Esophagus muscularis mucosa (tissue), 4 donors: ENCODE data around the gene FAM120B. TPM values are rescaled to one million over a fixed set of nuclear protein-coding genes. Genes with fewer than 3 reads are reported as not detected.
A peak's percentile ranks its signal among the peaks of the same experiment; 100 is the strongest.

Source experiments
- DNase-seq: peaks from one replicate; pipeline ENCODE4 v3.0.0-alpha.2; 2017; ENCODE audit errors: extremely low spot score
- H3K27ac ChIP-seq, 4 donors: fragments of 200-600 bp; sonication (generic); replicated peaks in 1 of 4; 1 replicate in 3 of 4; 2 replicates in 1 of 4; pipeline ENCODE4 v1.5.1; 2016 to 2019; ENCODE audit warnings: mild to moderate bottlenecking in 1 of 4
- H3K27me3 ChIP-seq, 4 donors: fragments of 200-600 bp; sonication (generic); one replicate each; pipeline versions ENCODE4 v1.5.1 to v1.6.0; 2016 to 2019
- H3K36me3 ChIP-seq, 4 donors: fragments of 200-600 bp; sonication (generic); one replicate each; pipeline ENCODE4 v1.5.1; 2016 to 2019
- H3K4me1 ChIP-seq, 4 donors: fragments of 200-600 bp; sonication (generic); one replicate each; pipeline ENCODE4 v1.5.1; 2016 to 2019
- H3K4me3 ChIP-seq, 4 donors: fragments of 200-600 bp; sonication (generic); 1 replicate in 2 of 4; 2 replicates in 2 of 4; pipeline ENCODE4 v1.5.1; 2016 to 2019; ENCODE audit warnings: mild to moderate bottlenecking in 4 of 4, moderate library complexity in 1 of 4
- H3K9me3 ChIP-seq, 4 donors: fragments of 200-600 bp; sonication (generic); 1 replicate in 3 of 4; 2 replicates in 1 of 4; pipeline ENCODE4 v1.5.1; 2016 to 2019
- EP300 ChIP-seq: sonication (generic); formaldehyde crosslinking; IDR thresholded peaks from one replicate; pipeline ENCODE4 v1.6.1; 2017; ENCODE audit warnings: antibody characterized with exemption
- POLR2A ChIP-seq: fragments of 450-650 bp; IDR thresholded peaks from one replicate; pipeline ENCODE4 v1.6.1; 2017; ENCODE audit warnings: antibody characterized with exemption, moderate library complexity, mild to moderate bottlenecking, low read depth
- POLR2AphosphoS5 ChIP-seq, 2 donors: sonication (generic); formaldehyde crosslinking; IDR thresholded peaks; one replicate each; pipeline ENCODE4 v1.6.1; 2017; ENCODE audit warnings: antibody characterized with exemption in 2 of 2
- WGBS: methylation state at CpG from one replicate; pipeline ENCODE4 v1.1.5; 2018; 5-methylcytosine and 5-hydroxymethylcytosine counted together
- intact Hi-C: fragments of 100-400 bp; cut with DNase I; formaldehyde crosslinking; loops from one replicate; pipeline ENCODE4 v1.15.1; 2023
- total RNA-seq, 4 donors: library from RNA; depleted of rRNA; stranded (reverse); fragments of >200 nt; gene quantifications; one replicate each; pipeline versions ENCODE4 v1.1.0 to v1.2.1, GENCODE V29; 2016
- TF ChIP-seq, protein P1 (sequence below), 3 experiments: fragments of 200-600 bp in 2 of 3; fragments of 450-650 bp in 1 of 3; sonication (generic) in 2 of 3; IDR thresholded peaks; one replicate each; pipeline ENCODE4 v1.5.1; 2017 to 2019; ENCODE audit warnings: antibody characterized with exemption in 3 of 3, mild to moderate bottlenecking in 2 of 3, moderate library complexity in 1 of 3

FAM120B gene
- total RNA-seq, 4 donors from 2014 or later = 28.1 to 49.0 (median 33.7) TPM

DNA sequence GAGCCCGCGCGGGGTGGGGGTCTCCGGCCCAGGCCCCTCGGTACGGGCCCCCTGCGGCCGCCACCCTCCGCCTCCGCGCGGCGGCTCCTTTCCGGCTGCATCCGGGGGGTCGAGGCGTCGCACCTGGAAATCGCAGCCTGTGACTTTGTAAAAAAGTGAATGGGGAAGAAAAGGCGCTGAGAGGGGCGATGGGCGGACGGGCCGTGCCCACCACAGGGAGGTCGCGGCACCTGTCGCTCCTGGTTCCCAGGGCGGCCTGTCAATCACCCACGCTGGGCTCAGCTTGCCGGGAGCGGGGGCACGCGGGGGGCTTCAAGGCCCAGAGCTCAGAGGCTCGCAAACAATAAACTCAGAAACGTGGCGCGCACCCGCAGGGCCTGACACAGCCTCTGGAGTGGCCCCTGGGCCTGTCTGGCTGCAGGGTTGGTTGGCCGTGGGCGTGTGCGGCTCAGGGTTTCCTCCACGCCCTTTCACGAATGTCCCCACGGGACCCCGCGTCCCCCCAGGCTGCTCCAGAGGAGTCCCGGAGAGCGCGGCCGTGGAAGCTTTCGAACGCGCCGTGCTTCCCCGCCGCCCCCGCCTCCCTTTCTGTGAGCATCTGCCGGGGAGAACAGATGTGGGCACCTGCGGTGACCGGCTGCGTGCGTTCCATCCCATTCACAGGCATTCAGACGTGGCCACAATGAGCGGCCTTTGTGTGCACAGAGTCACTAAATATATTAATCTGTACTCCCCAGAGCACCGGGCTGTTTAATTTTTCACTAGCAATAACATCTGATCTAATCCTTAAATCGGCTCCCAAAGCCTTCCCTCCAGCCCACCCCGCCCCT is 9.6 kb upstream of the FAM120B start:
- Histone ChIP-seq H3K27me3 (peaks cover 13 to 67% (median 44%) of the 10 kb centered on the region in 4 donors), H3K4me1 (peaks cover 36 to 55% (median 46%) of the 10 kb centered on the region in 4 donors), H3K9me3 (no peaks in the 10 kb centered on the region), H3K27ac (no peak overlapping the region), H3K4me3 (peak overlapping the region; percentile 53 to 68 (median 54)), H3K36me3 (no peaks in the 10 kb centered on the region)
- 10% methylated on average over 49 of the region's 67 CpGs for WGBS
- DNase-seq = no peak
- intact Hi-C loops = loop anchor here (10.0 kb wide), 2 partner anchors 332 to 462 kb away; no protein-coding TSS in a partner anchor
- TF ChIP-seq, protein P1, sequence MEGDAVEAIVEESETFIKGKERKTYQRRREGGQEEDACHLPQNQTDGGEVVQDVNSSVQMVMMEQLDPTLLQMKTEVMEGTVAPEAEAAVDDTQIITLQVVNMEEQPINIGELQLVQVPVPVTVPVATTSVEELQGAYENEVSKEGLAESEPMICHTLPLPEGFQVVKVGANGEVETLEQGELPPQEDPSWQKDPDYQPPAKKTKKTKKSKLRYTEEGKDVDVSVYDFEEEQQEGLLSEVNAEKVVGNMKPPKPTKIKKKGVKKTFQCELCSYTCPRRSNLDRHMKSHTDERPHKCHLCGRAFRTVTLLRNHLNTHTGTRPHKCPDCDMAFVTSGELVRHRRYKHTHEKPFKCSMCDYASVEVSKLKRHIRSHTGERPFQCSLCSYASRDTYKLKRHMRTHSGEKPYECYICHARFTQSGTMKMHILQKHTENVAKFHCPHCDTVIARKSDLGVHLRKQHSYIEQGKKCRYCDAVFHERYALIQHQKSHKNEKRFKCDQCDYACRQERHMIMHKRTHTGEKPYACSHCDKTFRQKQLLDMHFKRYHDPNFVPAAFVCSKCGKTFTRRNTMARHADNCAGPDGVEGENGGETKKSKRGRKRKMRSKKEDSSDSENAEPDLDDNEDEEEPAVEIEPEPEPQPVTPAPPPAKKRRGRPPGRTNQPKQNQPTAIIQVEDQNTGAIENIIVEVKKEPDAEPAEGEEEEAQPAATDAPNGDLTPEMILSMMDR (IDR thresholded peaks at IDR 0.05) = no peak
- TF ChIP-seq POLR2A (no peak), EP300 (no peak), POLR2AphosphoS5 (IDR thresholded peaks at IDR 0.05) (no peak)

DNA sequence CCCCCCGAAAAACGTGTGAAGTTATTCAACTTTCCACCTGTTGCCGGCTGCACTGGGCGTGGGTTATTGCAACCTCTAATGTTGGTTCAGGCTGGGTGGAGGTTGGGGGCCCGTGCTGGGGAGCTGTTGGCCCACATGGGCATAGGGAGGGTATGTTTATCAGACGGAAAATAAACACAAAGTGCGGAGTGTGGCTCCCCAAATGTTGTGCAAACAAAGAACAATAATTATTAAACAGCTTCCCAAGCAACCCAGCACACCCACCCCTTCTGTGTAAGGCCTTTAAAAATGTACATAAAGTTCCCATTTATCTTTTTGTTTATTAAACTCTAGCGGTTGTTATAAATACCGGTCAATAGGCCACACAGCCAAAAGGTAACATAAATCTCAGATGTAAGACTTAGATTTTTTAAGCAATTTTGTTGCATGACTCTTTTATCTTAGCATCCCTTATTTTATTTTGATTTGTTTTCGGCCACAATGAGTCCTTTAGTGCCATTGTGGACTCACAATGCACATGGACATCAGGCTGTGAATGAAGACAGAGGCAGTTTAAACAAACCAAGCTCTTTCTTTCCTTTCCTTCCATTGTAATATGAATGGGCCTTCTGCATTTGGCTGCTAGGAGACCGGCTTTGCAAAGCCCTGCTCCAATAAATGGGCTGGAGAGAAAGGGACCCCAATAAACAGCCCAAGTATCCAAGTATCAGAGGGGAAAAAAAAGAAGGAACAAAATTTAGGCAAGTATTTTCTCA is 8.8 kb upstream of the FAM120B start:
- no peak for TF ChIP-seq POLR2A
- TF ChIP-seq POLR2AphosphoS5 (IDR thresholded peaks at IDR 0.05) = no peak
- TF ChIP-seq, protein P1 (IDR thresholded peaks at IDR 0.05) = no peak
- TF ChIP-seq EP300 = no peak
- peaks cover 32 to 48% (median 38%) of the 10 kb centered on the region in 4 donors for H3K4me1 ChIP-seq
- no peaks in the 10 kb centered on the region for H3K9me3 ChIP-seq
- intact Hi-C loops = loop anchor here (10.0 kb wide), 2 partner anchors 333 to 463 kb away; no protein-coding TSS in a partner anchor
- WGBS = 57% methylated on average over 11 of the region's 11 CpGs
- H3K36me3 ChIP-seq = no peaks in the 10 kb centered on the region
- DNase-seq = no peak
- peaks cover 13 to 59% (median 40%) of the 10 kb centered on the region in 4 donors for H3K27me3 ChIP-seq
- H3K27ac ChIP-seq = no peak overlapping the region
- H3K4me3 ChIP-seq = no peak overlapping the region

DNA sequence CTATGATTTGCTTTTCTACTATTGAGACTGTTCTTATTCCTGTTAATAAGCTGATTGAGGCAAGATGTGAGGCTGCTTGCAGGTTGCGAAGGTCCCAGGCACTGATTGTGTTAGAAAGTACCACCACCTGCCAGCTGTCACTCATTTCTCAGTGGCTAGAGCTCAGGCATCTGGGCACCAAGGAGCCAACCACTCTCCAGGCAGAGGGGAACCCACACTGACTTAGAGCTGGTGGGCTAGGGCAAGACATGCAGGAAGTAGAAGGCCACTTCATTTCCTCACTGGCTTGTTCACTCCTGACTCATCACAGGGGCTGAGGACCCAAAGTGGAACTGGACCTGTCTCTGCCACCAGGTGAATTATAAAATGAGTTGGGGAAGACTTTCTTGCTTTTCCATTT is 7.9 kb upstream of the FAM120B start:
- DNase-seq = no peak
- Histone ChIP-seq H3K36me3 (no peaks in the 10 kb centered on the region), H3K27me3 (peaks cover 13 to 50% (median 31%) of the 10 kb centered on the region in 4 donors), H3K9me3 (no peaks in the 10 kb centered on the region), H3K4me3 (no peak overlapping the region), H3K27ac (no peak overlapping the region), H3K4me1 (peaks cover 27 to 38% (median 30%) of the 10 kb centered on the region in 4 donors)
- intact Hi-C loops = loop anchor here (10.0 kb wide), 2 partner anchors 334 to 464 kb away; no protein-coding TSS in a partner anchor
- TF ChIP-seq, protein P1 (IDR thresholded peaks at IDR 0.05) = no peak
- no peak for TF ChIP-seq POLR2AphosphoS5 (IDR thresholded peaks at IDR 0.05)
- TF ChIP-seq POLR2A = no peak
- TF ChIP-seq EP300 = no peak
- 82% methylated on average over 1 of the region's 1 CpG for WGBS

DNA sequence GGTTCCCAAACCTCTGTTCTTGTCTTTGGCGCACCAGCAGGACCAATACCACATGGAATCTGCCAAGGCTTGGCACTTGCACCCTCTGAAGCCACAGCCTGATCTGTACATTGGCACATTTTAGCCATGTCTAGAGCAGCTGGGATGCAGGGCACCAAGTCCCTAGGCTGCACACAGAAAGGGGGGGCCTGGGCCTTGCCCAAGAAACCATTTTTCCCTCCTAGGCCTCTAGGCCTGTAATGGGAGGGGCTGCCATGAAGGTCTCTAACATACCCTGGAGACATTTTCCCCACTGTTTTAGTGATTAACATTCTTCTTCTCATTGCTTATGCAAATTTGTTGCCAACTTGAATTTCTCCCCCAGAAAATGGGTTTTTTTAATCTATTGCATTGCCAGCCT is 5.4 kb upstream of the FAM120B start:
- no peak for TF ChIP-seq POLR2A
- no peak for TF ChIP-seq POLR2AphosphoS5 (IDR thresholded peaks at IDR 0.05)
- TF ChIP-seq EP300 = no peak
- TF ChIP-seq, protein P1 (IDR thresholded peaks at IDR 0.05) = no peak
- H3K36me3 ChIP-seq = no peaks in the 10 kb centered on the region
- H3K4me3 ChIP-seq = no peak overlapping the region
- no peak for DNase-seq
- H3K27ac ChIP-seq = no peak overlapping the region
- peaks cover 18 to 26% (median 21%) of the 10 kb centered on the region in 4 donors for H3K4me1 ChIP-seq
- H3K9me3 ChIP-seq = no peaks in the 10 kb centered on the region
- peaks cover 9 to 25% (median 14%) of the 10 kb centered on the region in 4 donors for H3K27me3 ChIP-seq
- intact Hi-C loops = no loop called here
- WGBS = no CpG with 5 or more reads among the region's 1 CpG
